DND-41 (cell line): ENCODE measurements around the gene CTSH.

Experiments used
- ATAC-seq: fragments of 200-7000 bp; cut with Tn5 transposase; 3 replicates; pipeline ENCODE4 v1.9.1; 2021; ENCODE audit warnings: low read depth; ENCODE audit not compliant: insufficient read depth
- DNase-seq: peaks from one replicate; pipeline ENCODE4 v3.0.0-alpha.2; 2020
- H2AFZ ChIP-seq: 2 replicates; pipeline ENCODE4 v1.6.0; 2012; ENCODE audit warnings: low read depth, low read length
- H3K27ac ChIP-seq: 2 replicates; pipeline ENCODE4 v1.5.1; 2012; ENCODE audit warnings: low read length, inconsistent platforms
- H3K27me3 ChIP-seq: fragments of 200-600 bp; sonication (generic); 2 replicates; pipeline ENCODE4 v1.6.0; 2012; ENCODE audit warnings: low read length, mild to moderate bottlenecking, inconsistent platforms; ENCODE audit not compliant: insufficient read depth, poor library complexity
- H3K36me3 ChIP-seq: 2 replicates; pipeline ENCODE4 v1.5.1; 2012; ENCODE audit warnings: low read length, inconsistent platforms; ENCODE audit not compliant: insufficient read depth
- H3K4me1 ChIP-seq: 2 replicates; pipeline ENCODE4 v1.5.1; 2012; ENCODE audit warnings: mild to moderate bottlenecking, low read length; ENCODE audit not compliant: insufficient read depth
- H3K4me2 ChIP-seq: 2 replicates; pipeline ENCODE4 v1.6.0; 2012; ENCODE audit warnings: mild to moderate bottlenecking, moderate library complexity, low read length, inconsistent platforms; ENCODE audit not compliant: insufficient read depth
- H3K4me3 ChIP-seq, 2 experiments: fragments of 200-600 bp in 1 of 2; shearing (Covaris generic) in 1 of 2; 2 replicates each; pipeline ENCODE4 v1.5.1; 2012 to 2016; ENCODE audit warnings: inconsistent platforms in 2 of 2, low read length in 2 of 2, mild to moderate bottlenecking in 2 of 2, low read depth in 1 of 2, moderate library complexity in 1 of 2
- H3K79me2 ChIP-seq: 2 replicates; pipeline ENCODE4 v1.6.0; 2012; ENCODE audit warnings: low read length, inconsistent platforms; ENCODE audit not compliant: insufficient read depth
- H3K9ac ChIP-seq: 2 replicates; pipeline ENCODE4 v1.6.0; 2012; ENCODE audit warnings: low read depth, mild to moderate bottlenecking, inconsistent platforms, low read length, moderate library complexity
- H3K9me3 ChIP-seq: 2 replicates; pipeline ENCODE4 v1.5.1; 2012; ENCODE audit warnings: low read length, moderate library complexity, mild to moderate bottlenecking, inconsistent platforms; ENCODE audit not compliant: insufficient read depth, severe bottlenecking
- H4K20me1 ChIP-seq: 2 replicates; pipeline ENCODE4 v1.6.0; 2012; ENCODE audit warnings: low read length; ENCODE audit not compliant: insufficient read depth
- CTCF ChIP-seq: IDR thresholded peaks from 2 replicates; pipeline ENCODE4 v1.5.1; 2012; ENCODE audit warnings: borderline replicate concordance, low read length, moderate library complexity, mild to moderate bottlenecking; ENCODE audit not compliant: poor library complexity, severe bottlenecking; ENCODE audit errors: extremely low read depth
- EZH2 ChIP-seq: IDR thresholded peaks from 3 replicates; pipeline ENCODE4 v1.6.1; 2012; ENCODE audit warnings: borderline replicate concordance, low read depth, mild to moderate bottlenecking, moderate library complexity, low read length, inconsistent platforms; ENCODE audit not compliant: severe bottlenecking

Gene CTSH

GRCh38 chr15:78944669-78945407 is at the start of gene CTSH:
CTSH (minus strand) TSS chr15:78945046; CDS start chr15:78944981, 65 bp downstream.
- DNase-seq = peak; percentile 72
- ATAC-seq = peak; percentile 80

GRCh38 chr15:78993931-78994530 is 49.2 kb upstream of the CTSH start:
- Histone ChIP-seq H3K4me1 (no peaks in the 10 kb centered on the region), H3K27ac (no peak overlapping the region), H3K27me3 (no peaks in the 10 kb centered on the region), H3K9me3 (no peaks in the 10 kb centered on the region), H3K79me2 (no peaks in the 10 kb centered on the region), H2AFZ (no peak overlapping the region), H3K9ac (no peak overlapping the region), H3K4me3 (no peak overlapping the region), H3K36me3 (no peaks in the 10 kb centered on the region), H4K20me1 (no peaks in the 10 kb centered on the region), H3K4me2 (no peak overlapping the region)
- TF ChIP-seq CTCF (no peak), EZH2 (no peak)
- ATAC-seq (no peak), DNase-seq (no peak)

More at GRCh38 chr15:78944669-78945407, at the start of gene CTSH:
- Histone ChIP-seq H3K4me3 (peak within 1 kb of the TSS in 1 of 2 experiments; percentile 41; a peak in 2 of 4 replicates), H3K4me2 (peak within 1 kb of the TSS; percentile 55), H3K27ac (no peak within 1 kb of the TSS), H3K9ac (peak within 1 kb of the TSS; percentile 38), H3K9me3 (no peaks in the 10 kb centered on the region), H4K20me1 (no peaks in the 10 kb centered on the region), H3K27me3 (no peaks in the 10 kb centered on the region), H3K36me3 (no peaks in the 10 kb centered on the region), H3K4me1 (peaks cover 7% of the 10 kb centered on the region; the same call in 1 of the 2 replicates), H2AFZ (0 out of 2 replicates have a peak within 1 kb of the TSS, but pooled peaks have one; percentile 16), H3K79me2 (no peaks in the 10 kb centered on the region)
- no peak for TF ChIP-seq EZH2
- no peak for TF ChIP-seq CTCF

- H3K27me3 ChIP-seq = no peaks in the 10 kb centered on the region
- H4K20me1 ChIP-seq = no peaks in the 10 kb centered on the region
- H3K9ac ChIP-seq = no peak overlapping the region
- no peak for DNase-seq
- H3K9me3 ChIP-seq = no peaks in the 10 kb centered on the region
- no peak overlapping the region for H3K4me3 ChIP-seq
- H3K36me3 ChIP-seq = no peaks in the 10 kb centered on the region
- TF ChIP-seq EZH2 = no peak
- TF ChIP-seq CTCF = no peak
- H3K4me2 ChIP-seq = no peak overlapping the region
- no peak overlapping the region for H2AFZ ChIP-seq
- no peak overlapping the region for H3K27ac ChIP-seq
- no peaks in the 10 kb centered on the region for H3K4me1 ChIP-seq
- H3K79me2 ChIP-seq = no peaks in the 10 kb centered on the region
- ATAC-seq = no peak; the same call in 2 of the 3 replicates
Measured at GRCh38 chr15:78993257-78993930, 48.5 kb upstream of the CTSH start.
